EH (cell line): ENCODE results near the gene LRIG3.
"Not testable (repeated sequence)": the region's sequence is repeated elsewhere in the genome, so short reads cannot be mapped to it uniquely, and the experiment has no call there.

Experiments
- DNase-seq: peaks from one replicate; pipeline ENCODE4 v3.0.0-alpha.2; 2015; ENCODE audit warnings: low read depth

Gene LRIG3

GRCh38 chr12:58855630-58856029, 64.7 kb downstream of the LRIG3 start:
- DNase-seq = not testable (repeated sequence)

- peak; percentile 73 for DNase-seq
Measured at GRCh38 chr12:58850826-58851225, 69.5 kb downstream of the LRIG3 start.

- peak; percentile 29 for DNase-seq
Measured at GRCh38 chr12:58847901-58848600, 72.3 kb downstream of the LRIG3 start.

- no peak for DNase-seq
Measured at GRCh38 chr12:58844161-58844560, 76.1 kb downstream of the LRIG3 start.

GRCh38 chr12:58841058-58841798, 79.1 kb downstream of the LRIG3 start:
- no peak for DNase-seq

- no peak for DNase-seq
Measured at GRCh38 chr12:58833853-58834252, 86.5 kb downstream of the LRIG3 start.

GRCh38 chr12:58832920-58833319, 87.4 kb downstream of the LRIG3 start:
- no peak for DNase-seq
